ENCODE measurements around the gene AATK.

The AATK gene

GRCh38 chr17:81106716-81107115 is 59.3 kb downstream of the AATK start:
- no peak for ATAC-seq (replicated peaks; ENCODE audit: extremely low read depth, poor library complexity, severe bottlenecking)
- Mint-ChIP-seq H3K27me3 (no peaks in the 10 kb centered on the region), H3K27ac (ENCODE audit: low read depth) (no peak overlapping the region), H3K36me3 (ENCODE audit: insufficient read depth) (peaks cover 2% of the 10 kb centered on the region), H3K9me3 (no peaks in the 10 kb centered on the region), H3K4me1 (no peaks in the 10 kb centered on the region), H3K4me3 (no peak overlapping the region)
- DNase-seq (ENCODE audit: low spot score in 2 of 2), result no peak

DNA sequence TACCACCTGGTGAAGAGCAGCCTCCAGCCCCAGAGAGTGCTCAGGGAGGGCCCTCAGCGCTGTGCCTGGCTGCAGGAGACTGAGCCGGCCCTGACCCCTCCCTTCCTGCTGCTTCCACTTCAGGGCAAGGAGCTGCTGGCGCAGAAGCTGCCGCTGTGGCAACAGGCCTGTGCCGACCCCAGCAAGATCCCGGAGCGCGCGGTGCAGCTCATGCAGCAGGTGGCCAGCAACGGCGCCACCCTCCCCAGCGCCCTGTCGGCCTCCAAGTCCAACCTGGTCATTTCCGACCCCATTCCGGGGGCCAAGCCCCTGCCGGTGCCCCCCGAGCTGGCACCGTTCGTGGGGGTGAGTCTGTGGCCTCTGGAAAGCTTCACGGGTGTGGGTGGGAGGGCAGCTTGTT is 62.6 kb downstream of the AATK start:
- ATAC-seq (replicated peaks; ENCODE audit: extremely low read depth, poor library complexity, severe bottlenecking), result no peak
- no peaks in the 10 kb centered on the region for H3K9me3 Mint-ChIP-seq
- no peak overlapping the region for H3K4me3 Mint-ChIP-seq
- DNase-seq (ENCODE audit: low spot score in 2 of 2), result no peak
- no peak overlapping the region for H3K27ac Mint-ChIP-seq (ENCODE audit: low read depth)
- H3K4me1 Mint-ChIP-seq, result no peaks in the 10 kb centered on the region
- H3K36me3 Mint-ChIP-seq (ENCODE audit: insufficient read depth), result peaks cover 2% of the 10 kb centered on the region
- H3K27me3 Mint-ChIP-seq, result no peaks in the 10 kb centered on the region

GRCh38 chr17:81102869-81103268 is 63.2 kb downstream of the AATK start:
- no peaks in the 10 kb centered on the region for H3K4me1 Mint-ChIP-seq
- no peaks in the 10 kb centered on the region for H3K27me3 Mint-ChIP-seq
- DNase-seq (ENCODE audit: low spot score in 2 of 2) (no peak), ATAC-seq (replicated peaks; ENCODE audit: extremely low read depth, poor library complexity, severe bottlenecking) (no peak)
- H3K36me3 Mint-ChIP-seq (ENCODE audit: insufficient read depth), result peaks cover 2% of the 10 kb centered on the region
- no peaks in the 10 kb centered on the region for H3K9me3 Mint-ChIP-seq
- no peak overlapping the region for H3K27ac Mint-ChIP-seq (ENCODE audit: low read depth)
- H3K4me3 Mint-ChIP-seq, result no peak overlapping the region

GRCh38 chr17:81102352-81102751 is 63.7 kb downstream of the AATK start:
- H3K4me1 Mint-ChIP-seq, result no peaks in the 10 kb centered on the region
- no peak for ATAC-seq (replicated peaks; ENCODE audit: extremely low read depth, poor library complexity, severe bottlenecking)
- no peaks in the 10 kb centered on the region for H3K27me3 Mint-ChIP-seq
- no peak overlapping the region for H3K4me3 Mint-ChIP-seq
- H3K36me3 Mint-ChIP-seq (ENCODE audit: insufficient read depth), result peaks cover 2% of the 10 kb centered on the region
- DNase-seq (ENCODE audit: low spot score in 2 of 2), result no peak
- H3K27ac Mint-ChIP-seq (ENCODE audit: low read depth), result no peak overlapping the region
- H3K9me3 Mint-ChIP-seq, result no peaks in the 10 kb centered on the region

DNA sequence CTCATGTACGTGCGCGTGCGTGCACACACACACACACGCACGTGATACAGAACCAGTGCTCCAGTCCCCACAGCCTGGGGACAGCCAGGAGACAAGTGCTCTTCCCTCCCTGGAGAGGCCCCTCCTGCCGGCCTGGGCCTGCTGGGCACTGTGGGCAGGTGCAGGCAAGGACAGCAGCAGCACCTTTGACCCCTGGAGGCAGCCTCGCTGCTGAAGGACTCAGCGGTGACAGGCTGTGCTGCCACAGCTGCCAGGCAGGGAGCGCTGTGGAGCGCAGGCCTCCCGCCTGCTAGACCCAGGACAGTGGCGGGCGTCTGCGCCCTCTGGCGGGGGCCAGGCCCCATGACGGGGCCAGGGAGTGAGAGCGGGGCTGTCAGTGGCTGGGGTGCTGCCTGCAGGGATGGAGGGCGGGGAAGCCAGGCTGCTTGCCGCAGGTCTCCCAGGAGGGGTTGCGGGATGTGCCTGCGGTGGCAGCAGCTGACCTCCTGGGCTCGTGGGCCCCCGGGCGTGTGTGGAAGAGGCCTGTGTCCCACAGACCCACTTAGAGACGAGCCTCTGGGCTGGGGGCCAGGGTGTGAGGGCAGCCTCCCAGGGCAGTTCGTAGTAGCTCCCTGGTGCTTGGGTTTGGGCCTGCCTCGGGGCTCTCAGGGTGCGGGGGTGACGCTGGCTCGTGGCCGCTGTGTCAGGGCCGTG is 64.3 kb downstream of the AATK start:
- peak; percentile 96 for ATAC-seq (replicated peaks; ENCODE audit: extremely low read depth, poor library complexity, severe bottlenecking)
- H3K27ac Mint-ChIP-seq (ENCODE audit: low read depth), result no peak overlapping the region
- H3K27me3 Mint-ChIP-seq, result no peaks in the 10 kb centered on the region
- H3K36me3 Mint-ChIP-seq (ENCODE audit: insufficient read depth), result peaks cover 4% of the 10 kb centered on the region
- DNase-seq (ENCODE audit: low spot score in 2 of 2), result peak; percentile 82 to 88
- no peaks in the 10 kb centered on the region for H3K9me3 Mint-ChIP-seq
- no peak overlapping the region for H3K4me3 Mint-ChIP-seq
- peaks cover 3% of the 10 kb centered on the region for H3K4me1 Mint-ChIP-seq

GRCh38 chr17:81100668-81101067 is 65.4 kb downstream of the AATK start:
- peaks cover 4% of the 10 kb centered on the region for H3K36me3 Mint-ChIP-seq (ENCODE audit: insufficient read depth)
- DNase-seq (ENCODE audit: low spot score in 2 of 2) (no peak), ATAC-seq (replicated peaks; ENCODE audit: extremely low read depth, poor library complexity, severe bottlenecking) (no peak)
- peaks cover 6% of the 10 kb centered on the region for H3K4me1 Mint-ChIP-seq
- no peaks in the 10 kb centered on the region for H3K9me3 Mint-ChIP-seq
- H3K27me3 Mint-ChIP-seq, result no peaks in the 10 kb centered on the region
- H3K4me3 Mint-ChIP-seq, result no peak overlapping the region
- no peak overlapping the region for H3K27ac Mint-ChIP-seq (ENCODE audit: low read depth)

- DNase-seq (ENCODE audit: low spot score in 2 of 2) (no peak), ATAC-seq (replicated peaks; ENCODE audit: extremely low read depth, poor library complexity, severe bottlenecking) (no peak)
- H3K27me3 Mint-ChIP-seq, result no peaks in the 10 kb centered on the region
- H3K9me3 Mint-ChIP-seq, result no peaks in the 10 kb centered on the region
- no peak overlapping the region for H3K4me3 Mint-ChIP-seq
- H3K27ac Mint-ChIP-seq (ENCODE audit: low read depth), result no peak overlapping the region
- H3K36me3 Mint-ChIP-seq (ENCODE audit: insufficient read depth), result peaks cover 7% of the 10 kb centered on the region
- peaks cover 8% of the 10 kb centered on the region for H3K4me1 Mint-ChIP-seq
Observed at GRCh38 chr17:81099888-81100287, 66.1 kb downstream of the AATK start.

DNA sequence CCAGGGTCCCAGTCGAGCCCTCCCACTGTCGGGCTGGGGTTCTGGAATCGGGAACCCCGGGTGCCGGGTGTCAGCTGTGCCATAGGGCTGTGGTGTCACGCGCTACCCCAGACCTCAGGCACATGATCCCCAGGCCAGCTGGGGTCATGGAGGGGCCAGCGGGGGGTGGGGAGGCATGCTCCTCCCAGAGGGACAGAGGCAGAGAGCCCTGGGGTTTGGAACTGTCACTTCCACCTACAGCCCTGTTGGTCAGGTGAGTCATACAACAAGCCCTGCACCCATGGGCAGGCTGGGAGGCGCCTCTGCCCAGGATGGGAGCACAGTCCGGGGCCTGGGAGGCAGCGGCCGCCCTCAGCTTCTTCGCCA is 68.1 kb downstream of the AATK start:
- H3K4me3 Mint-ChIP-seq, result no peak overlapping the region
- no peak for ATAC-seq (replicated peaks; ENCODE audit: extremely low read depth, poor library complexity, severe bottlenecking)
- no peaks in the 10 kb centered on the region for H3K9me3 Mint-ChIP-seq
- peaks cover 17% of the 10 kb centered on the region for H3K4me1 Mint-ChIP-seq
- peaks cover 12% of the 10 kb centered on the region for H3K36me3 Mint-ChIP-seq (ENCODE audit: insufficient read depth)
- peak overlapping the region; percentile 85 for H3K27ac Mint-ChIP-seq (ENCODE audit: low read depth)
- no peak for DNase-seq (ENCODE audit: low spot score in 2 of 2)
- no peaks in the 10 kb centered on the region for H3K27me3 Mint-ChIP-seq

DNA sequence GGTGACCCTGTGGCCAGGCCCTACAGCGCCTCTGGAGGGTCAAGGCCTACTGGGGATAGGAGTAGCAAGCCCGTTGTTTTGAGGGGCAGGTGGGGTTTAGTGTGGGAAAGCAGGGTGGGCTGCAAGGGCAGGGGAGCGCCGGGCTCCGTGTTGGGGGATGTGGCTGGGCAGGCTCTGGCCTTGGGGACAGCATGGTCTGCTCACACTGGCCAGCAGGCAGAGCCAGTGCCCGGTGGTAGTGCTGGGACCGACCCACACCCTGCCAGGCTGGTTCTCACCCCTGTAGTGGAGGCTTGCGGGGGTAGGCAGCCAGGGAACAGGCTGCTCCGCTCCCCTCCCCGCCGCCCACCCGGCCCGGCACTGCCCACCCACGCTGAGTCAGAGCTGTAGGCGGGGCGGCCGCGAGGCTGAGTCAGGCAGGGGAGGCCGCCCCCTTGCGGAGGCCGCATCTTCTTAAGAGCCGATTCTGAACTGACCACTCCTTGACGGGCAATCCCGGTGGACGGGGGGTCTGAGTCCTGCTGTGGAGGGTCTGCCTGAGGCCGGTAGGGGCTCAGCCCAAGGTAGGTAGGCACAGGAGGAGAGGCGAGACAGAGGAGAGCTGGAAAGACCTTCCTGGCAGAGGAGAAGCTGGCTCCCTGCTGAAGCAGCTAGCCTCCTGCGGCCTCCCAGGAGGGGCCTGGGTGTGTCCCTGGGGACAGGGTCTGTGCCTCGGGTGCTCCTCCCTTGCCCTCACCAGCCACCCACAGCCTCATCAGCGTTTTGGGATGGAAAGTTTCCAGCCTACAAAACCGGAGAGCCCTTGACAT is 68.7 kb downstream of the AATK start:
- no peaks in the 10 kb centered on the region for H3K9me3 Mint-ChIP-seq
- H3K27me3 Mint-ChIP-seq, result no peaks in the 10 kb centered on the region
- H3K4me3 Mint-ChIP-seq, result peak overlapping the region; percentile 32
- DNase-seq (ENCODE audit: low spot score in 2 of 2), result no peak
- ATAC-seq (replicated peaks; ENCODE audit: extremely low read depth, poor library complexity, severe bottlenecking), result no peak
- H3K36me3 Mint-ChIP-seq (ENCODE audit: insufficient read depth), result peaks cover 14% of the 10 kb centered on the region
- H3K4me1 Mint-ChIP-seq, result peaks cover 17% of the 10 kb centered on the region
- peak overlapping the region; percentile 85 for H3K27ac Mint-ChIP-seq (ENCODE audit: low read depth)

GRCh38 chr17:81096741-81097133 is 69.3 kb downstream of the AATK start:
- DNase-seq (ENCODE audit: low spot score in 2 of 2) (no peak), ATAC-seq (replicated peaks; ENCODE audit: extremely low read depth, poor library complexity, severe bottlenecking) (no peak)
- no peaks in the 10 kb centered on the region for H3K27me3 Mint-ChIP-seq
- no peaks in the 10 kb centered on the region for H3K9me3 Mint-ChIP-seq
- H3K4me3 Mint-ChIP-seq, result peak overlapping the region; percentile 32
- peak overlapping the region; percentile 85 for H3K27ac Mint-ChIP-seq (ENCODE audit: low read depth)
- peaks cover 17% of the 10 kb centered on the region for H3K4me1 Mint-ChIP-seq
- peaks cover 14% of the 10 kb centered on the region for H3K36me3 Mint-ChIP-seq (ENCODE audit: insufficient read depth)

- H3K27ac Mint-ChIP-seq (ENCODE audit: low read depth), result peak overlapping the region; percentile 85
- H3K9me3 Mint-ChIP-seq, result no peaks in the 10 kb centered on the region
- peaks cover 17% of the 10 kb centered on the region for H3K4me1 Mint-ChIP-seq
- peaks cover 14% of the 10 kb centered on the region for H3K36me3 Mint-ChIP-seq (ENCODE audit: insufficient read depth)
- H3K4me3 Mint-ChIP-seq, result peak overlapping the region; percentile 63
- no peaks in the 10 kb centered on the region for H3K27me3 Mint-ChIP-seq
- DNase-seq (ENCODE audit: low spot score in 2 of 2) (no peak), ATAC-seq (replicated peaks; ENCODE audit: extremely low read depth, poor library complexity, severe bottlenecking) (peak; percentile 12)
Observed at GRCh38 chr17:81095383-81095762, 70.6 kb downstream of the AATK start.

DNA sequence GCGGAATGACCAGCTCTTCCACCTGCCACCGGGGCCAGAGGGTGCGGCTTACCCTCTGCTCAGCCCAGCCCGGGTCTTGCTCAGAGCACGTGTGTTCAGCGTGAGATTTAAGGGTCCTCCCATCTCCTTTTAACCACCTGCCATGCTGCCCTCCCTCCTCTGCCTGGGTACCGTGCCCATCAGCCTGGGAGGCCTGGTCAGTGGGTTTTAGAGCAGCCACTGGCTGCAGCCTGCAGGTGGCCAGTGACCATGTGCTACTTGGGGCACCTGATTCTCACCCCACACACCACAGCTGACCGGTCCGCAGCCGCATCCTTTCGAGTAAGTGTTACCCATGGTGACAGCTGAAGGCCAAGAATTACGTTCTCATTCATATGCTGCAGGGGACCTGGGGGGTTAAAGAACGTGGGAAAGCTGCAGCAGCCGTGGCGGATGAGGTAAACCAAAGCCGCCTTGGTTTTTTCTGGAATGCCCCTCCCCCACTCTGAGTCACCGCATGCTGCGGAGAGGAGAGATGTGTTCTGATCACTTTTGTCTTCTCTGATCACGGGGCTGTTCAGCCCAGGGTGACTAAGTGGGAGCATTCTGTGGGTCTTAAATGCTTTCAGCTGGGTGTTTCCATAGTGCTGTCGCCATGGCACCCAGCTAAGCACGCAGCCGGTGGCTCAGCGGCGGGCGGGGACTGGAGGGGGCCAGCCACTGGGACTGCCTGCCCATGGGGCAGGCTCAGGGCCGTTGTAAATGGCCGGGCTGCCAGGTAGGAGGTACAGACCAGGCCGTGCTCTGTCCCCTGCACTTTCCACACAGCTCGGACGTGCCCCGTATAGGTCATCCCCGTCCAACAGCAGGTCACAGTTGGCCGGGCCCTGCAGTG is 71.3 kb downstream of the AATK start:
- peaks cover 17% of the 10 kb centered on the region for H3K4me1 Mint-ChIP-seq
- H3K27ac Mint-ChIP-seq (ENCODE audit: low read depth), result peak overlapping the region; percentile 85
- H3K27me3 Mint-ChIP-seq, result no peaks in the 10 kb centered on the region

More for the DNA sequence above, 71.3 kb downstream of the AATK start:
- H3K36me3 Mint-ChIP-seq (ENCODE audit: insufficient read depth), result peaks cover 14% of the 10 kb centered on the region
- DNase-seq (ENCODE audit: low spot score in 2 of 2), result peak; percentile 87 to 94
- H3K9me3 Mint-ChIP-seq, result no peaks in the 10 kb centered on the region
- ATAC-seq (replicated peaks; ENCODE audit: extremely low read depth, poor library complexity, severe bottlenecking), result peak; percentile 98
- peak overlapping the region; percentile 63 for H3K4me3 Mint-ChIP-seq
